Measurements from ENCODE around the gene ITPRID2.

Gene ITPRID2

DNA sequence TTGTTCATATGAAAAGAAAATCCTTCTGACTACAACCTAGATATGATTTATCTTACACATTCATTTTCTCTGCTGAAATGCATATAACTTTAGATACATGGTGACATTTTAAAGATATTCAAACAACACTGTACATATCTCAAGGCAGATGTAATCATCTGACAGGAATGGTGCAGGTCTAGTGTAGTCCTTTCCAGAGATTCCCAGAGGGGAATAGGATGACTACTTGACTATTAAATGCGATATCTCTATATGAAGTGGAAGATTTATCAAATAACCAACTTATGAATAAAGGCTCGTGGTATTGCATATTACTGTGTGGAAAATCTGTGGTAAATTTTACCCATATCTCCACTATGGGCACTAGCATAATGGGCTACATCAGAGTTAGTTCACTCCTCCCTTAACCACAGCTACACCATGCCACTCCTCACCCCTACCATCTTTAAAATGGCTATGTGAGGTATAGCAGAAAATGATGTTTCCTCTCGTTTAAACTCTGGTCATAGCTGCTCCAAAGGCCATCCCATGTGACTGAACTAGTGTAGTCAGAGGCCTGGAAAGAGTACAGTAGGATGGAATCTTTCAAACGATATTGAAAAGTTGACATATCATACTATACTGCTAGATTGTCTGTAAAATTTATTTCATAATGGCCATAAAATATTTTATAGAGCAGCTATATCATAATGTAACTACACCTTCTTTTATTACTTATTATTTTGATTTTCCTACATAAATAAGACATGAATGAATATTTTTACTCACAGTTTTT lies 9.1 kb upstream of the ITPRID2 start:
- DNase-seq (ENCODE audit: low spot score), result no peak

DNA sequence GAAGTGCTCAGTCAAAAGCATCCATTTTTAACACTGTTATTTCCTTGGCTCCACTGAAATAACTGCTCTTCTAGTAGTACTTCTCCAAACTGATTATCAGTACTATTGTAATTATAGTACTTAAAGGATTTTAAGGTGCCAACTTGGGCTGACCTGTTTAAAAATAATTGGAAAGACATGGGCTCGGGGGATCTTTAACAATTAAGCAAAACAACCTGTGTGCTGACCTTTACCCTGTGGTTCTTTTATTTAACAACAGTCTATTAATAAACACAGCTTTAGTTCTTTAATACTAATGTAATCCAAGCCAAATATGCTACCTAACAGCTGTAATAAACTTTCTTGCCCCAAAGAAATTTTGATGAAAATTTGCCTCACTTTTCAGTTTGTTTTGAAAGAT lies 6.9 kb upstream of the ITPRID2 start:
- DNase-seq (ENCODE audit: low spot score), result no peak

DNA sequence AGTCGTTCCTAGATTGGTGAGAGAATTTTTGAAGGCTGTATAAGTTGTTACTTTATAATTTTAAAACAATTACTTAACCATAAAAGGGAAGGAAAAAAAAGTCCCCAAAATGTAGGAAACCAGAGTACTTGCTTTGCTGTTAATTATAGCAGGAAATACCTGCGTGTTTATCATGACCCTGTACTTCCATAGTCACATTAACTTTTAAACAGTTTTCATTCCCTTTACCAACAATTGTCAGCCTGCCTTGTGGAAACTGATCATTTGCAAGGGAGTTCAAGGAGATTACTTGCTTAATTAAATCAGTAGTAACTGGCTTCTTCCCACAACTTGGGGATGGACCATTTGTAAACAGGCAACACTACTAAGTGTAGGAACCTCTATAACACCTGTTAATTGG lies 6.4 kb upstream of the ITPRID2 start:
- DNase-seq (ENCODE audit: low spot score), result no peak

DNA sequence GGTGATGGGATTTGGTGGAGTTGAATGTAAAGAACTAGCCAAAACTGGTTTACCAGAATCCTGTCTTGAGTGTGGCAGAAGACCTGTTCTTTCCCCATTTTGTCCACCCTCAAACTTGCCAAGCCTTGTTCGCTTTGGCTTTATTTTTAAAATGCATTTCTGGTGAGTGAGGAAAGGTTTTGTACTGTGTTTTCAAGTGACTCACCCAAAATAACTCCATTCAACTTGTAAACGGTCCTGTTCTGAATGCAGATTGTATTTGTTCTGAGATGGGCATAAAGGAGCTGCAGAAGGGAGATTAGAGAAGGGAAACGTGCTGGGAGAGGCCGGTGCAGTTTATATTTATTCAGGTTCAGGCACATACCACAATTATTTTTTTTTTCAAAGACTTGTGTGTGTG lies 5.3 kb upstream of the ITPRID2 start:
- DNase-seq (ENCODE audit: low spot score), result no peak

DNA sequence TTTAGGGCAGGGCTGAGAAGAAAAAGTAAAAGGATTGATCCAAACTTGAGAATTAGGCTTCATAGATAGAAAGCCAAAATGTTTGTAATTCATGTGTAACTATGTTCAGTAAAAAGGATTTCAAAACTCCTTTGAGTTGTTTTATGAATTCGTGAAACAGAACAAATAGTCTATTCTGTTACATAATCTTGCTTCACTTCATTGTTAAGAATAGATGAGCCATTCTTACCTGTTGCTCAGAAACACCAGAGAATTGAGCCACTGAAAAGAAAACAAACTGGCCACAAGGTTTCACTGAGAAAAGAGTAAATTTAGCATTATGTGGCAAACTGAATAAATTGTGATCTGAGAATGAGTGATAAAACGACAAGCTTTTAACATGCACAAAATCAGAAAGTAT lies 4.5 kb upstream of the ITPRID2 start:
- no peak for DNase-seq (ENCODE audit: low spot score)

DNA sequence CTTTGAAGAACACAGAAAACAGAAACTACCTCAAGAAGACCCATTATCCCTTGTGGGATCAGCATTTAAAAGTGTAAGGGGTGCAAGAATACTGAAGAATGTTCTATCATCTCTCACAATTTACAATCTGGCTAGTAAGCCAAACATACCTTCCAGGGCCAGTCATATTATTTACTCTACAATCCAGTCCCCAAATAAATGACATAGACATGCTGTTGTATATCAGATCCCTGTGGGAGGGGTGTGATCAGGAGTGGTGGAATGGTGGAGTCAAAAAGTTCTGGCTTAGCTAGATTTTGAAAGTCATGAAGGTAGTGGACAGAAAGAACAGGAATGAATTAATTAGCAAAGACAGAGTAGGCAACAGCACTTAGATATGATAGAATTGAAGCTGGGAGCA lies 1.8 kb upstream of the ITPRID2 start:
- no peak for DNase-seq (ENCODE audit: low spot score)

DNA sequence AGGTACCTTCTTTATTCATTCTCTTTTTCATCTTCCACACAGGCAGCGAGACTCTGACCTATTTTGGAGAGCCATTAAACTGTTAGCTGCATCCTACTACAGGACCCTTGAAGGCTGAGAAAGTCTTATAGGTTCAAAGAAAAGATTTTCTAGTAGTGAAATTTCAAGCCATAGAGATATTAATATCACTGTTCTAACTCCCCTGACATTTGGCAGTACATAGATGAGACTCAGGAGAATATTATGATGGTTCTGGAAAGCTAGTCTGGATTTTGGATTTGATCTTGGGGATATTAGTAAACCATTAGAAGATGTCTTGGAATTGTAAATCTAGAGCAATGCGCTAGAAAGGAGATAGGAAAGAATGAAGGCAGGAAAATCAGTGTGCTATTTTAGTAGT lies 1.3 kb upstream of the ITPRID2 start:
- DNase-seq (ENCODE audit: low spot score), result no peak

DNA sequence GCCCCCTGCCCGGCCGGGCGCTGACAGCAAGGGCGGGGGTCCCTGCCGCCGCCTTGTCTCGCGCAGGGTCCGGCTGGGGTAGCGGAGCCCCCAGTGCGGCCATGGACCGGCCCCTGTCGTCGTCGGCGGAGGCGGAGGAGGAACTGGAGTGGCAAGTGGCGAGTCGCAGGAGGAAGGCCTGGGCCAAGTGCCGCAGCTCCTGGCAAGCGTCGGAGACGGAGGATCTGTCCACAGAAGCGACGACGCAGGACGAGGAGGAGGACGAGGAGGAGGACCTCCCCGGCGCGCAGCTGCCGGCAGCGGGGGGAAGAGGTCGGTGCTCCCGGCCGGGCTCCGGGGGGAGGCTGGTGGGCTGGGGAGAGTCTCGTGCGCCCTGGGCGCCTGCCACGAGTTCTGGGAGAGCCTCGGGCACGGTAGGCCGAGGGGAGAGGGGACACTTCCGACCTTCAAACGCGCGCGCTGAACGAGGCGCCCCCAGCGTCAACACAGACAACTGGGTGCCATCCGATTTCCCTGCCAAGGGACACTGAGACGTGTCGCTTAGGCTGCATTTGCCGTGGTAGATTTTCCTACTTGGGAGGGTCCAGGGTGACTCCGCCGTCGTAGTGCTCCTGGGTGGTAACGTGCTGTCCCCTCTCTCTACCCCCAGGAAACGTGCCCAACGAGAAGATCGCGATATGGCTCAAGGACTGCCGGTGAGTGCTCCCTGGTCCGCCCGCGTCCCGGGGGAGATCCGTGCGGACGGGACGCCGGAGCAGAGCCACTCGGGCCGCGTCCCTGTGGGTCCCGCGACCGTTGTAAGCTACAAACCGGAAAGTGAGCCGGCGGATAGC lies 652 bp downstream of the ITPRID2 start:
- peak; percentile 39 for DNase-seq (ENCODE audit: low spot score)

DNA sequence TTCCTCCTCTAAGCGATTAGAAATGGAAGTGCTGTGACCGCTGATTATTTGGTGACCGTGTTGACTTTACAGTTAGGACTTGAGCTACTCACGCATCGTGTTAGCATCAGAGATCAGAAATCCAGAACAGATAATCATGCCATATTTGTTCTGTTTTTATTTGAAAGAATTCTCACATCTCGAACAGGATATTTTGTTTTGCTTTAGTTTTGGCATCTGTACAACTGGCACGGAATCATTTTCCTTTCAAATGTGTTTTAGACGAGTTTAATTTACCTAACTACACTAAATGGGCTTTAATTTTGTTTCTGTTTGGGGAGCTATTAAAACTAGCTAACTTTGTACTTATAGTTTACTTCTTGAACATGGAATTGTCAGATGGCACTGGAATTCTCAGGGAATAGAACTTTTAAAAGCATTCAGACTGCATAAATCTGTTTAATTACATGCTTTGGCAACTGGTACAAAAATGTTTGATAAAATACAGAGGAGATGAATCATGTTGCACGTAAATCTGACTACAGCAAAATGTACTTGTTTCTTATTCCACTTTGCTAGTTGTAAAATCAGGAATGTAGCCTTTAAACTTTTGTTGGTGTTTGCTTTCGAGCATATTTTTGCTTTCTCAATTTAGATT lies 1.4 kb downstream of the ITPRID2 start:
- no peak for DNase-seq (ENCODE audit: low spot score)

DNA sequence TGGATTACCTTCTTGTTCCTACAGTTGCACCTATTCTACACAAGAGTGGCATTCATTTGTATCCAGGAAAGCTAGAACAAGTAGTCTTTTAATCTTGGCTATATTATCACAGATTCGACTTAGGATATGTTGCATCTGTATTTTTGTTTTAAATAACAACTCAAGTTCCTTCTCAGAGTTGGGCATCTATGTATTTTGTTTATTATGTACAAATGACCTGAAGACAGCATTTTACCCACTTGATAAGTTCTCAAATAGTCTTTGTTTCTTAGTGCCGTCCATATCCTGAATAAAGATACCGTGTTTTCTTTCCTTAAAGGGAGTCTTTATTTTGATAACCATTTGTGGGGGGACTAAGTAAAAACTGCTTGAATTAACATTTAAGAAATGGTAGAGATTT lies 2.9 kb downstream of the ITPRID2 start:
- DNase-seq (ENCODE audit: low spot score), result no peak

DNA sequence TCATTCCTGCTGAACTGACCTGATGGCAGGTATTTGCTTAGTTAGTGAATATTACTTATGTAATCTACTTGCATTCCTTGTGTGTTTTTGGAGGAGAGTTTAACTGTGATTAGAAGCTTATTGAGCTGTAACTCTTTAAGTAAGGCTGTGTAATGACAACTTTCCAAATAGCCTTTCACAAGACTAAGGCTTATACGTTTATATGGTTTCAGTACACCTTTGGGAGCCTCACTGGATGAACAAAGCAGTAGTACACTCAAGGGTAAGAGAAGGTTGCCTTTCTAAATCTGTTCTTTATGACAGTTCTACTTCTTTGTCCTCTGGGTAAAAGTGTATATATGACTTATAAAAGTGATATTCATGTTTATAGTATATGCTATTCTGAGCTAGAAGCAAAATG lies 4.3 kb downstream of the ITPRID2 start:
- DNase-seq (ENCODE audit: low spot score), result no peak

DNA sequence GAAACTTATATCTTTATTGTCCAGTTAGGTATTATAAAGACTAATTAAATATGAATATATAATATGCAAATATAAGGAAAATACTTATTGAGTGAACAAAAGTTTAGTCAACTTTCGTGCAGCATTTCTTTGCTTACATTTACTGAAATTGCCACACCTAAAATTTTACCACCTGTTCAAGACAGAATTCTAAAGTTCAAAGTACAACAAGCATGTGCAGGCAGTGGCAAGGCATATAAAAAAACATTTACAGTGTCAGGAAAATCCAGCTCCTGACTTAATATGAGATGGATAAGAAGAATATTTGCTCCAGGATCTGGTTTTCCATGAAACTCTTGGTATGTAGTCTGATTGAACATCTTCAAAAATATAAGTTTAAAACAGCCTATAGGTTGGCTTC lies 4.8 kb downstream of the ITPRID2 start:
- DNase-seq (ENCODE audit: low spot score), result no peak

DNA sequence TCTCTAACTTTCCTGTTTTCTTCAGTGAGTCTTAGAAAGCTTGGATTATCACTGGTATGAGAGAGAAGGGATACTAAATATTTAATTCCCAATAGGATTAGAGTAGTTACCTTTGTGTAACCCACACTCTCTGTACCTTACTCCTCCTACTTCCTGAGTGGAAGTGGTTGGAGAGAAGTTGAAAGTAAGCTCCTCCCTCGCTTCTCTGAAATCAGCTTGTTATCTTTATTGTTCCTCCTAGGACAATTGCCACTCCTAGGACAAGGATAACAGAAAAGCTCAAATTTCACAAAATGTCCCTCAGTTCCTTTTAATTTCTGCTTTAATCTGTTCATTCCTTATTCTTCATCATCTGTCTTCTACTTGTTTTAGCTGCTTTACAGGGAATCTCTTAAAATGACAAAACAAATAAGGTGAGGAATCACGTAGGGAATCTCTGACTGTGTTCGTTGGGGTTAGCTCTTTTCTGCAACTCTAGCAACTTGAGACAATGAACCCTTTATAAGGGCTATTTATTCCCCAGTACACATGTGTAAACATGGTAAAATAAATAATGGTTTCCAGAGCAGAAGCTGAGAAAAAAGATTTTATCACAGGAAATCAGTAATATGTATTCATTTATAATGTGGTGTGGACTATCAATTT lies 8.6 kb downstream of the ITPRID2 start:
- no peak for DNase-seq (ENCODE audit: low spot score)

DNA sequence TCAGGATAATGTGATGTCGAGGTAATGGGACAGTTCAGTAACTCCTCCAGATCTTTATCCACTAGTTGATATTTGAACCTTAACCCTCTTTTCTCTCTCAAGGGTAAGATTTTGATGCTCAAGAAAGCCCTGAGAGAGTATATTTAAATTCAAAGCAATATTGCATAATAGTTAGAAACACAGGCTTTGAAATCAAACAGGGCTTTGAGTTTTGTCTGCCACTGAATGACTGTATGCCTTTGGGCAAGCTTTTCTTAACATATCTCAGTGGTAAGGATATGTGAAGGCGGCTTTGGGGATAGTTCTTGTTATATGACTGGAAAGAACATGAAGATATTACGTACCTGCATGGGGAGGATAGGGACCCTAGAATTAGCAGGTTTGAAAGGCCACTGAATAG lies 11.1 kb downstream of the ITPRID2 start:
- no peak for DNase-seq (ENCODE audit: low spot score)

DNA sequence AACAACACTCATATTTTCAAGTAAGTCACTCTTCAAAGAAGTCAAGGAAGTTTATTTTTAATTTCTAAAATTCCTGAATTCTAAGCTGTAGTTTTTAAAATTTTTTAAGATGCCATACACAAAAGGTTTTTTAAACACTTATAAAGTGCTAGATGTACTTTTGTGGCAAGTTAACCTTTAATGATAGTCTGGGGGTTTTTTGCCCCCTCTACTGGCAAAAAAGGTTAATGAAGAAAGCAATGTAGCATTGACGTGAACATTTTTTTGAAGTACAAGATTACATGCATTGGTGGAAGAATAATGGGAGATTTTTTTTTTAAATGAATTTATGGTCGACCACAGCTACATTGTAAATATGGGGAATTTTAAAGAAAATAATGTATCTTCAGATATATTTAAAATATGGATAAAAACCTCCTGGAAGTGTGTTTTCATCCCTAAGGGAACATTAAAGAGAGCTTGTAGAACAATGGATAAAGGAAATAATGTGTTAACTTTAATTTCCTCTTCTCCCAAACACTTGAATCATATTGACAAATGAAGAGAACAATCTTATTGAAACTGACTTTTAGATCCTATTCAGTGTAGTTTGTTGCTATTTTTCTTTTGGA lies 12.6 kb downstream of the ITPRID2 start:
- DNase-seq (ENCODE audit: low spot score), result no peak

DNA sequence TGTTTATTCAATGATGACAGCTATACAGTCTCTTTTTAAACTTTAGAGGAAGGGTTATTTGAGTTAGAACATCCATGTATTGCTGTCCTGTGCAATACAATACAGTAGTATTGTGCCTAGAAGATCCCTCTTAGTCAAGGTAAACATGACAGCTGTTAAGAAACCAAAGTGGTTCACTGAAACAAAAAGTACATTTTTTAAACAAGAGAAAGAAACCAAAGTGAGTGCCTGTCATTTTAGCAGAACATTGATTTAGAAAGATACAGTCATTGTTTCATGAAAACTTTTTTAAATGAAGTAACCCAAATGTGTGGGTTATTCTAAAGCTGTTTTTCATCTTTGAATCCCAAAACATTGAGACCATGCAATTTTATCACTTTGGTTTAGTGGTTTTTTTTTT lies 15.5 kb downstream of the ITPRID2 start:
- no peak for DNase-seq (ENCODE audit: low spot score)

DNA sequence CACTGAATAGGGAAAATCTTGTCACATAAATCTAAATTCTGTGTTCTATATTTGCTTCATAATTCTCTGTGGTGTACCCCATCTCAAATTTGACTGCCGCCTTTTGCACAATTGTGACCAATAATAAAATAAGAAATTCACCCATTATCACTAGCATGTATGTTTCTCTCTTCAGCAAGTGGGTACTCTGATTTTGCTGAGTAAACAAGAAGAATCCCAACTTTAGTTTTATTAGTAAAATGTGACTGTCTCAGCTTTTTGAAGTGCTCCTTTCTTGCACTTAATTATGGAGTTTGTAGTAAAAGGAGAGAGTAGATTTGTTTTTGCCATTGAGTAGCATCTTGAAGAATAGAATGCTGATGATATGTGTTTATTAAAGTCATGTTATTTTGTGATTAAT lies 16.1 kb downstream of the ITPRID2 start:
- DNase-seq (ENCODE audit: low spot score), result no peak

DNA sequence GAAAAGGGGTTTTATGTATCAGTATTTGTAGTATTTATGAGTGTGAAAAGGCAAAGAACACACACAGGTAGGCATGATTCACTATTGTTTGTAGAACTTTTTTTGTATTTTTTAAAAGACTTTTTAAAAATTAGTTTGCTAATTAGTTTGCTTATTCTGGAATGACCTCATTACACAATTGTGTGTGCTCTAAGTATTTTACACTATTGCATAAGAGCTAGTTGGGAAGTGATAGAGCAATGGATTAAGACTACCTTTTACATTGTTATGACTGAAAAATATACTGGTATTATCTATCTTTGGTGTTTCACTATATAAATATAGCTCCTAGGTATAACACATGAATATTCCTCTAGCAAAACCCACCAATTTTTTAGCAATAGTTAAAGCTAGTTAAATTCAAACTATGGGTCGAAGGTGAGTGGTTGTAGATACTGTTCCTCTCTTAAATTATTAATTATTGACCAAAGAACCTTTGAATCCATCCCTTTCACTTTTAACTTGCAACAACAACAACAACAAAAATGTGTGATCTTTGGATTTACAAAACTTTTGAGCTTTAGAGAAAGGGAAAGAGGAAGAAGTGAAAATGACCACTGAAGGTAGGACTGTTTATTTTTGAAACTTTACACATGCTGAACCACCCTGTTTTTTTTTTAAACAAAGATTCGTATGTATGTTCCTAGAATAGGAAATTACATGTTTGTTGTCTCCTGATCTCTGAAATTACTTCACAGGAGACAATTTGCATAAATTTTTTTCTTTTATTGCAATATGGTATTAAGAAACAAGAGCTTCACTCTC lies 18.7 kb downstream of the ITPRID2 start:
- no peak for DNase-seq (ENCODE audit: low spot score)

DNA sequence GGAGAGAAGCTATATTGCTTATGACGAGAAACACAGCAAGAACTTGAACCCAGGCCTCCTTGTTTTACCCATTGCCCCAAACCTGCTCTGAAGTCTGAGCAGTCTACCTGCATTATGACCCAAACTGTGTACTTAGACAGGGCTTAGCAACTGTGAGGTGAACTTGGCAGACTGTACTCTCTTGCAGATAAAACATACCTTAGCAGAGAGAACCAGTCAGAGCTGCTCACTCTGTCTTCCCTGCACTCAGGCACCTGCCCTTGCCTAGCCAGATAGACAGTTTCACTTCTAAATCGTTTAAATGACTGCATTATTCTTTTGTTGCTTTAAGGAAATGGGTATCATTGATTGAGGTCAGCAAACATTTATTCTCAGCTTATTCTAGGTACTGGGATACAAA lies 20.3 kb downstream of the ITPRID2 start:
- DNase-seq (ENCODE audit: low spot score), result no peak

DNA sequence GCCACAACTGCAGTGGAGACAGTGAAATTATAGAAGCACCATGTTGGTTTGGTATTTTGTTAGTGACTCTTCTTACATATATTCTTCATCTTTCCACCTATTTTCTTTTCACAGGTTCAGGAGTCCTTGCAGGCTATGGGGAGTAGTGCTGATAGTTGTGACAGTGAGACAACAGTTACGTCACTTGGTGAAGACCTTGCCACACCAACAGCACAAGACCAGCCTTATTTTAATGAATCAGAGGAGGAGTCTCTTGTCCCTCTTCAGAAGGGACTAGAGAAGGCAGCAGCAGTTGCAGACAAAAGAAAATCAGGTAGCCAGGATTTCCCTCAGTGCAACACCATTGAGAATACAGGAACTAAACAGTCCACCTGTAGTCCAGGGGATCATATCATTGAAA lies 23.6 kb downstream of the ITPRID2 start:
- no peak for DNase-seq (ENCODE audit: low spot score)
